ENCODE results near the gene LENEP. TPM values are rescaled to one million over a fixed set of nuclear protein-coding genes. Genes with fewer than 3 reads are reported as not detected.

LENEP gene
- polyA plus RNA-seq, 2 of the 4 experiments (the other 2 are of a cell fraction), result not detected

DNA sequence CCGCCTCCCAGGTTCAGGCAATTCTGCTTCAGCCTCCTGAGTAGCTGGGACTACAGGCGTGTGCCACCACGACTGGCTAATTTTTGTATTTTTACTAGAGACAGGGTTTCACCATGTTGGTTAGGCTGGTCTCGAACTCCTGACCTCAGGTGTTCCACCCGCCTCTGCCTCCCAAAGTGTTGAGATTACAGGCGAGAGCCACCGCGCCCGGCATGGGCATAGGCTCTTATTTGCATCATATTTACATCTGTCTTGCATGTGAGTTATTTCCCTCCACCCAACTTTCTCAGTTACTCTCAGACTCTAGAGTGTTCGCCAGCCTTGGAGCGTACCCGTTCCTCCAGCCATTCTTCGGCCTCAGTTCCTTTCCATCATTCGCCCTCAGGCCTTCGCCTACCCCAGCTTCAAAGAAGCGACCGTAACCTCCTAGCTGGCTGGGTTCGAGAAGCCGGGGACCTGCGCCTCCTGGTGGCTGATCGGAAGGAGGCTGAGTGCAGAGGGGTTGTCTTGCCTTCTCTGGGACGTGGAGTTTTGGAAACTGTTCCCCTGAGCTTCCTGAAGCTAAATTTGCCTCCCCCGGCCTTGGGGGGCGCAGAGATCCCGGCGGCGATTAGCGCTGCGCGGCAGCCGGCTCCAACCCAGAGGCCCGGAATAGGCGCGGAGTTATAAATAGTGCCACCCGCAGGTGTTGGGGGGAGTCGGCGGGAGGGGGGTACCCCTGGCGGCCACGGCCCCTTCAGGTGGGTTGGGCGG lies 5.6 kb downstream of the LENEP start:
- H3K4me1 ChIP-seq, result peaks cover 32% of the 10 kb centered on the region
- no peak for FAIRE-seq
- WGBS (ENCODE audit: missing lambda C conversion rate), result 27% methylated on average over 28 of the region's 40 CpGs
- H3K27ac ChIP-seq, result peak overlapping the region; percentile 98 to 100
- H3K4me2 ChIP-seq, result peak overlapping the region; percentile 99
- ChIA-PET CTCF (interaction anchor here (0.5 to 1.5 kb wide), 5 partner anchors 86 to 518 kb away, joined by 3 to 4 read pairs (median 3); no protein-coding TSS in a partner anchor), POLR2A (interaction anchor here (0.6 to 4.8 kb wide), 5 partner anchors 11 to 28 kb away, joined by 3 to 52 read pairs (median 10); partner anchors contain the start of genes CKS1B, FLAD1 and SHC1)
- TF ChIP-seq, protein P1, sequence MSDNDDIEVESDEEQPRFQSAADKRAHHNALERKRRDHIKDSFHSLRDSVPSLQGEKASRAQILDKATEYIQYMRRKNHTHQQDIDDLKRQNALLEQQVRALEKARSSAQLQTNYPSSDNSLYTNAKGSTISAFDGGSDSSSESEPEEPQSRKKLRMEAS (IDR thresholded peaks at IDR 0.05), result no peak; the same call in 1 of the 2 replicates
- TF ChIP-seq, protein P2, sequence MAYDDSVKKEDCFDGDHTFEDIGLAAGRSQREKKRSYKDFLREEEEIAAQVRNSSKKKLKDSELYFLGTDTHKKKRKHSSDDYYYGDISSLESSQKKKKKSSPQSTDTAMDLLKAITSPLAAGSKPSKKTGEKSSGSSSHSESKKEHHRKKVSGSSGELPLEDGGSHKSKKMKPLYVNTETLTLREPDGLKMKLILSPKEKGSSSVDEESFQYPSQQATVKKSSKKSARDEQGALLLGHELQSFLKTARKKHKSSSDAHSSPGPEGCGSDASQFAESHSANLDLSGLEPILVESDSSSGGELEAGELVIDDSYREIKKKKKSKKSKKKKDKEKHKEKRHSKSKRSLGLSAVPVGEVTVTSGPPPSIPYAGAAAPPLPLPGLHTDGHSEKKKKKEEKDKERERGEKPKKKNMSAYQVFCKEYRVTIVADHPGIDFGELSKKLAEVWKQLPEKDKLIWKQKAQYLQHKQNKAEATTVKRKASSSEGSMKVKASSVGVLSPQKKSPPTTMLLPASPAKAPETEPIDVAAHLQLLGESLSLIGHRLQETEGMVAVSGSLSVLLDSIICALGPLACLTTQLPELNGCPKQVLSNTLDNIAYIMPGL (CRISPR knock-in tag; IDR thresholded peaks at IDR 0.05; ENCODE audit: borderline replicate concordance), result no peak
- TF ChIP-seq NPAS2 (CRISPR knock-in tag; IDR thresholded peaks at IDR 0.05; ENCODE audit: borderline replicate concordance) (no peak), SMC3 (IDR thresholded peaks at IDR 0.05) (peak; percentile 87), CHD4 (IDR thresholded peaks at IDR 0.05; ENCODE audit: borderline replicate concordance) (no peak), RAD21 (conservative IDR thresholded peaks at IDR 0.05 in 1 of 2, IDR thresholded peaks at IDR 0.05 in 1 of 2) (peak; percentile 68 to 76), JUN (IDR thresholded peaks at IDR 0.05) (0 out of 5 replicates have a peak, but pooled peaks of 1 of the 2 experiments have one; percentile 21), FOXS1 (CRISPR knock-in tag; IDR thresholded peaks at IDR 0.05) (no peak), NR3C1 (IDR thresholded peaks at IDR 0.05) (no peak)
- TF ChIP-seq, protein P3, sequence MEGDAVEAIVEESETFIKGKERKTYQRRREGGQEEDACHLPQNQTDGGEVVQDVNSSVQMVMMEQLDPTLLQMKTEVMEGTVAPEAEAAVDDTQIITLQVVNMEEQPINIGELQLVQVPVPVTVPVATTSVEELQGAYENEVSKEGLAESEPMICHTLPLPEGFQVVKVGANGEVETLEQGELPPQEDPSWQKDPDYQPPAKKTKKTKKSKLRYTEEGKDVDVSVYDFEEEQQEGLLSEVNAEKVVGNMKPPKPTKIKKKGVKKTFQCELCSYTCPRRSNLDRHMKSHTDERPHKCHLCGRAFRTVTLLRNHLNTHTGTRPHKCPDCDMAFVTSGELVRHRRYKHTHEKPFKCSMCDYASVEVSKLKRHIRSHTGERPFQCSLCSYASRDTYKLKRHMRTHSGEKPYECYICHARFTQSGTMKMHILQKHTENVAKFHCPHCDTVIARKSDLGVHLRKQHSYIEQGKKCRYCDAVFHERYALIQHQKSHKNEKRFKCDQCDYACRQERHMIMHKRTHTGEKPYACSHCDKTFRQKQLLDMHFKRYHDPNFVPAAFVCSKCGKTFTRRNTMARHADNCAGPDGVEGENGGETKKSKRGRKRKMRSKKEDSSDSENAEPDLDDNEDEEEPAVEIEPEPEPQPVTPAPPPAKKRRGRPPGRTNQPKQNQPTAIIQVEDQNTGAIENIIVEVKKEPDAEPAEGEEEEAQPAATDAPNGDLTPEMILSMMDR (IDR thresholded peaks at IDR 0.05), result peak; percentile 90
- TF ChIP-seq, protein P4, sequence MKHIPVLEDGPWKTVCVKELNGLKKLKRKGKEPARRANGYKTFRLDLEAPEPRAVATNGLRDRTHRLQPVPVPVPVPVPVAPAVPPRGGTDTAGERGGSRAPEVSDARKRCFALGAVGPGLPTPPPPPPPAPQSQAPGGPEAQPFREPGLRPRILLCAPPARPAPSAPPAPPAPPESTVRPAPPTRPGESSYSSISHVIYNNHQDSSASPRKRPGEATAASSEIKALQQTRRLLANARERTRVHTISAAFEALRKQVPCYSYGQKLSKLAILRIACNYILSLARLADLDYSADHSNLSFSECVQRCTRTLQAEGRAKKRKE (CRISPR knock-in tag; IDR thresholded peaks at IDR 0.05; ENCODE audit: low read depth), result no peak
- TF ChIP-seq, protein P5, sequence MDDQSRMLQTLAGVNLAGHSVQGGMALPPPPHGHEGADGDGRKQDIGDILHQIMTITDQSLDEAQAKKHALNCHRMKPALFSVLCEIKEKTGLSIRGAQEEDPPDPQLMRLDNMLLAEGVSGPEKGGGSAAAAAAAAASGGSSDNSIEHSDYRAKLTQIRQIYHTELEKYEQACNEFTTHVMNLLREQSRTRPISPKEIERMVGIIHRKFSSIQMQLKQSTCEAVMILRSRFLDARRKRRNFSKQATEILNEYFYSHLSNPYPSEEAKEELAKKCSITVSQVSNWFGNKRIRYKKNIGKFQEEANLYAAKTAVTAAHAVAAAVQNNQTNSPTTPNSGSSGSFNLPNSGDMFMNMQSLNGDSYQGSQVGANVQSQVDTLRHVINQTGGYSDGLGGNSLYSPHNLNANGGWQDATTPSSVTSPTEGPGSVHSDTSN (IDR thresholded peaks at IDR 0.05), result no peak
- TF ChIP-seq, protein P6, sequence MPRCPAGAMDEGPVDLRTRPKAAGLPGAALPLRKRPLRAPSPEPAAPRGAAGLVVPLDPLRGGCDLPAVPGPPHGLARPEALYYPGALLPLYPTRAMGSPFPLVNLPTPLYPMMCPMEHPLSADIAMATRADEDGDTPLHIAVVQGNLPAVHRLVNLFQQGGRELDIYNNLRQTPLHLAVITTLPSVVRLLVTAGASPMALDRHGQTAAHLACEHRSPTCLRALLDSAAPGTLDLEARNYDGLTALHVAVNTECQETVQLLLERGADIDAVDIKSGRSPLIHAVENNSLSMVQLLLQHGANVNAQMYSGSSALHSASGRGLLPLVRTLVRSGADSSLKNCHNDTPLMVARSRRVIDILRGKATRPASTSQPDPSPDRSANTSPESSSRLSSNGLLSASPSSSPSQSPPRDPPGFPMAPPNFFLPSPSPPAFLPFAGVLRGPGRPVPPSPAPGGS (IDR thresholded peaks at IDR 0.05), result no peak
- ATAC-seq, result peak in 1 of 2 experiments; percentile 6; a peak in 3 of 6 replicates
- peak; percentile 79 to 82 for DNase-seq (ENCODE audit: low read depth in 1 of 2, low spot score in 1 of 2)
- H3K9me3 ChIP-seq, result no peaks in the 10 kb centered on the region
- peak overlapping the region; percentile 80; the same call in 2 of the 3 replicates for H3K4me3 ChIP-seq

DNA sequence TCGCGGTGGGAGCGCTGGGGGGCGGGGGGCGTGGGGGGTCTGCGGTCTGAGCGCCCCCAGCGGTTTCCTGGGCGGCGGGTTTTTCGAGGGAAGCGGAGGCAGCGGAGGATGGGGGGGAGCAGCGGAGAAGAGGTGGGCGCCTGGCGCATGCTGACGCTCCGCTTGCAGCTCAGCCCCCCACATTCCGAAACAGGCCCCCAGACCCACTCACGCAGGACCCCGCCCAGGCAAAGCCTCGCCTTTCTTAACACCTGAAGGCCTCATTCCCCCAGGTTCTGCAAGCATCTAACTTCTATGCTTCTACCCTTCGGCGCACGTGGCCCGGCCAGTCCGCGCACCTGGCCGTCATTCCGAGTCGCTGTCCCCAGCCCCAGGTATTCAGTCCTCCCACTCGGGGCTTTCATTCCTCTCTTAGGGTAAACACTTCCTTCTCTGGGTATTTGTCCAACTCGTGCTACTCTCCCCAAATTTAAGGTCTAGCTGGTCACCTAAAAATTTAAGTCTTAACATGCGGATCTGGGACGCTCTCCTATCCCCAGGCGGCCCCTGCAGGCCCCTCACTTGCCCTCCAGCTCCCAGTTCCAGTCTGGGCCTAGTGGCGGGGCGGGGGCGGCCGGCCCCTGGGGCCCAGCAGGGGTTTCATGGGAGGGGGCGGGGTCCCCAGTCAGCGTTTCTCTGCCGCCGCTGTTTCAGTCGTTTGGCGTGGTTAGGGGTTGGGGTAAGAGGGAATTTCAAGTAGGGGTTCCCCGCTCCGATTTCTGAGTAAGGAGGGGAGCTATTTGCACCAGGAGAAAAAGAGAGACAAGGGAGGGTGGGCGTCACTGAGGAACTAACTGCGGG lies 6.4 kb downstream of the LENEP start:
- H3K4me2 ChIP-seq, result peak overlapping the region; percentile 99
- POLR2A ChIA-PET, result interaction anchor here (1.8 to 4.8 kb wide), 4 partner anchors 16 to 29 kb away, joined by 7 to 52 read pairs (median 12); partner anchors contain the start of genes CKS1B, FLAD1 and SHC1
- H3K4me3 ChIP-seq, result peak overlapping the region; percentile 80
- FAIRE-seq, result no peak
- peak overlapping the region; percentile 98 to 100 for H3K27ac ChIP-seq
- H3K4me1 ChIP-seq, result peaks cover 32% of the 10 kb centered on the region
- no peak for ATAC-seq
- CTCF ChIA-PET, result interaction anchor here (0.5 to 1.5 kb wide), 4 partner anchors 85 to 469 kb away, joined by 3 to 4 read pairs (median 3); no protein-coding TSS in a partner anchor
- DNase-seq (ENCODE audit: low read depth in 1 of 2, low spot score in 1 of 2), result peak in 1 of 2 experiments; percentile 50
- no peaks in the 10 kb centered on the region for H3K9me3 ChIP-seq
- 31% methylated on average over 41 of the region's 50 CpGs for WGBS (ENCODE audit: missing lambda C conversion rate)
- TF ChIP-seq, protein P1 (IDR thresholded peaks at IDR 0.05), result peak; percentile 75
- TF ChIP-seq KDM5A (IDR thresholded peaks at IDR 0.05), result no peak

Data from A549 (cell line).